HepG2 (cell line): ENCODE measurements around the gene GATB. TPM values are rescaled to one million over a fixed set of nuclear protein-coding genes. Genes with fewer than 3 reads are reported as not detected.
A peak's percentile ranks its signal among the peaks of the same experiment; 100 is the strongest.

Experiments used
- ATAC-seq: fragments of 200-7000 bp; cut with Tn5 transposase; 3 replicates; pipeline ENCODE4 v1.9.1; 2020; ENCODE audit warnings: mild to moderate bottlenecking, moderate library complexity
- BruUV-seq: library from RNA; stranded (reverse); fragments of 400-500 nt; replicated peaks from 2 replicates; lab custom pipeline; 2021; lab: Mats Ljungman, UMichigan
- CTCF ChIA-PET: fragments of 300-600 bp; formaldehyde crosslinking; extraction: SDS; loops from one replicate; lab custom pipeline; 2021; ENCODE audit warnings: low total read pairs, inconsistent platforms, low intra/inter-chr PET ratio; lab: Yijun Ruan, JAX
- POLR2A ChIA-PET: fragments of 350-600 bp; sonication (Branson Sonifier 250); formaldehyde crosslinking; loops from one replicate; lab custom pipeline; 2020; ENCODE audit warnings: antibody characterized with exemption, inconsistent platforms; lab: Yijun Ruan, JAX
- DNase-seq: peaks from one replicate; pipeline ENCODE4 v3.0.0-alpha.2; 2015; ENCODE audit warnings: low spot score
- FAIRE-seq: peaks from 3 replicates; lab custom pipeline; 2011; peaks lifted over from hg19 to GRCh38; lab: Jason Lieb, UNC
- H2AFZ ChIP-seq: one replicate; pipeline ENCODE4 v1.6.1; 2011; ENCODE audit warnings: low read length, inconsistent platforms
- H3K27ac ChIP-seq: fragments of 300-600 bp; 3 replicates; pipeline ENCODE4 v1.8.0; 2011; ENCODE audit warnings: mixed run types, mild to moderate bottlenecking, mixed read lengths, low read length, inconsistent platforms; ENCODE audit not compliant: insufficient read depth; ENCODE audit errors: extremely low read length
- H3K27me3 ChIP-seq, 2 experiments: fragments of 200-600 bp in 1 of 2; 2 replicates in 1 of 2; 3 replicates in 1 of 2; pipeline versions ENCODE4 v1.6.0 to v1.8.0; 2011; ENCODE audit warnings: low read length in 2 of 2, mild to moderate bottlenecking in 2 of 2, moderate library complexity in 2 of 2, inconsistent platforms in 1 of 2; ENCODE audit not compliant: insufficient read depth in 2 of 2, control insufficient read depth in 1 of 2
- H3K36me3 ChIP-seq, 2 experiments: fragments of 200-600 bp in 1 of 2; replicated peaks in 1 of 2; 2 replicates in 1 of 2; 3 replicates in 1 of 2; pipeline versions ENCODE4 v1.5.1 to v1.8.0; 2011; ENCODE audit warnings: low read length in 2 of 2, inconsistent platforms in 1 of 2; ENCODE audit not compliant: insufficient read depth in 2 of 2, control insufficient read depth in 1 of 2
- H3K4me1 ChIP-seq: 2 replicates; pipeline ENCODE4 v1.5.1; 2012; ENCODE audit warnings: low read length, inconsistent platforms; ENCODE audit not compliant: insufficient read depth
- H3K4me2 ChIP-seq: 2 replicates; pipeline ENCODE4 v1.6.0; 2011; ENCODE audit warnings: low read depth, low read length, inconsistent platforms
- H3K4me3 ChIP-seq, 3 experiments: fragments of 200-600 bp in 1 of 3; sonication (generic), shearing (Covaris generic) in 1 of 3; replicated peaks in 1 of 3; 2 replicates each; pipeline ENCODE4 v1.5.1; 2011 to 2016; ENCODE audit warnings: low read length in 3 of 3, inconsistent platforms in 2 of 3, low read depth in 2 of 3, mild to moderate bottlenecking in 2 of 3, control low read depth in 1 of 3, mixed read lengths in 1 of 3; ENCODE audit not compliant: insufficient read depth in 1 of 3
- H3K79me2 ChIP-seq: one replicate; pipeline ENCODE4 v1.6.1; 2011; ENCODE audit warnings: low read length, inconsistent platforms; ENCODE audit not compliant: insufficient read depth
- H3K9ac ChIP-seq: 2 replicates; pipeline ENCODE4 v1.6.0; 2011; ENCODE audit warnings: mild to moderate bottlenecking, low read depth, low read length, inconsistent platforms; ENCODE audit not compliant: insufficient read depth
- H3K9me3 ChIP-seq: 2 replicates; pipeline ENCODE4 v1.5.1; 2012; ENCODE audit warnings: mild to moderate bottlenecking, low read length
- H4K20me1 ChIP-seq: 2 replicates; pipeline ENCODE4 v1.6.0; 2011; ENCODE audit warnings: inconsistent platforms, mild to moderate bottlenecking, low read length, moderate library complexity; ENCODE audit not compliant: insufficient read depth
- JUN ChIP-seq: sonication (generic); formaldehyde crosslinking; IDR thresholded peaks from 2 replicates; pipeline ENCODE4 v1.4.0; 2020; ENCODE audit warnings: mild to moderate bottlenecking, missing genetic modification reagents
- NFE2L2 ChIP-seq: fragments of 150-350 bp; IDR thresholded peaks from 2 replicates; pipeline ENCODE4 v1.6.1; 2014; ENCODE audit warnings: low read length
- SP1 ChIP-seq, 2 experiments: fragments of 450-650 bp in 1 of 2; sonication (generic) in 1 of 2; formaldehyde crosslinking in 1 of 2; IDR thresholded peaks; 2 replicates each; pipeline versions ENCODE4 v1.4.0 to v1.6.1; 2016 to 2020; ENCODE audit warnings: missing genetic modification reagents in 1 of 2
- ZNF160 ChIP-seq: sonication (generic); formaldehyde crosslinking; IDR thresholded peaks from 2 replicates; pipeline ENCODE4 v1.8.0; 2022; ENCODE audit warnings: mild to moderate bottlenecking, inconsistent platforms, missing genetic modification reagents
- ZNF335 ChIP-seq: sonication (generic); formaldehyde crosslinking; IDR thresholded peaks from 2 replicates; pipeline ENCODE4 v1.4.0; 2020; ENCODE audit warnings: missing genetic modification reagents
- ZNF737 ChIP-seq: sonication (generic); formaldehyde crosslinking; IDR thresholded peaks from 2 replicates; pipeline ENCODE4 v1.5.0; 2020; ENCODE audit warnings: missing genetic modification reagents, mild to moderate bottlenecking, borderline replicate concordance
- WGBS: methylation state at CpG from one replicate; pipeline ENCODE4 v1.1.6; 2017; ENCODE audit warnings: low lambda C conversion rate; 5-methylcytosine and 5-hydroxymethylcytosine counted together
- in situ Hi-C: cut with HindIII; loops from 2 replicates; pipeline ENCODE4 v1.10.0; 2017; ENCODE audit warnings: low pct_unique_long_range_greater_than_20kb; ENCODE audit not compliant: extremely low pct_ligation_motif_present
- intact Hi-C: fragments of 100-400 bp; cut with micrococcal nuclease; formaldehyde crosslinking; loops from one replicate; pipeline ENCODE4 v1.10.0; 2022; ENCODE audit not compliant: unreplicated experiment
- polyA plus RNA-seq, 8 experiments: library from polyadenylated mRNA; depleted of rRNA in 3 of 8; stranded (reverse) in 7 of 8; unstranded in 1 of 8; fragments of >200 nt; fragmentation: Illumina TruSeq in 4 of 8; extraction: Trizol in 4 of 8; gene quantifications; 2 replicates each; pipeline versions ENCODE4 v1.2.1 to v1.2.3, GENCODE V29; 2011 to 2016; ENCODE audit warnings: low read depth in 4 of 8, missing spikeins in 1 of 8, mixed read lengths in 1 of 8; ENCODE audit not compliant: insufficient read depth in 1 of 8
- total RNA-seq, 5 experiments: library from RNA; depleted of rRNA; stranded (reverse); fragments of >200 nt; fragmentation: Illumina TruSeq; extraction: Trizol; gene quantifications; 2 replicates each; pipeline ENCODE4 v1.2.3, GENCODE V29; 2016; ENCODE audit warnings: low read depth in 1 of 5

GATB gene
- total and polyA plus RNA-seq, 2 of the 13 experiments (the other 11 are each of a cell fraction or from before 2014, with no cell fraction given) = 32.3 to 32.4 TPM

DNA sequence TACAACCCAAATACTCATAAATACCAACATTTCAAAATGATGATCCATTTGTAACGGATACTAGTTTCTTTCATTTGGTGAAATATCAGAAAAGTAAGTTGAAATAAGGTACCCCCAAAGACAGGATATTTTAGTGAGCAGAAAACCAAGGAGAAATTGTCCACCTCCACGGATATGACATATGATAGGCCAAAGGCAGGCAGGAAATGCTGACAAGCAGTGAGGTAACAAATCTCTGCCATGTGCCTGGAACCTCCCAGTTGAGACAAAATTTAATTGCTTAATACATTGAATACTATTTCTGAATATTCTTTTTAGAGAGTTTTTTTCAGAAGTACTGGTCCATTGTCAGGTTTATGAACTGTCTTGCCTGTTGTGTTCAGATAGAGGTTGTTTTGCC, 118.8 kb downstream of the GATB start:
- CTCF ChIA-PET = no interaction called here
- Histone ChIP-seq H3K79me2 (no peaks in the 10 kb centered on the region), H3K4me1 (no peaks in the 10 kb centered on the region), H3K9me3 (no peaks in the 10 kb centered on the region), H2AFZ (no peak overlapping the region), H4K20me1 (no peaks in the 10 kb centered on the region), H3K27ac (no peak overlapping the region), H3K27me3 (no peaks in the 10 kb centered on the region; a peak in 1 of 5 replicates), H3K36me3 (no peaks in the 10 kb centered on the region), H3K4me2 (no peak overlapping the region), H3K4me3 (no peak overlapping the region), H3K9ac (no peak overlapping the region)
- TF ChIP-seq SP1 (IDR thresholded peaks at IDR 0.05) (no peak), SP1 (CRISPR knock-in tag; IDR thresholded peaks at IDR 0.05) (no peak), ZNF335 (CRISPR knock-in tag) (no peak)
- POLR2A ChIA-PET = no interaction called here
- in situ Hi-C loops (no loop called here), intact Hi-C loops (no loop called here)
- FAIRE-seq (no peak), ATAC-seq (no peak), DNase-seq (no peak)
- 79% methylated on average over 2 of the region's 2 CpGs for WGBS
- BruUV-seq = no TSS peak

GRCh38 chr4:151641167-151641566, 119.6 kb downstream of the GATB start:
- intact Hi-C loops = no loop called here
- in situ Hi-C loops = no loop called here

More at GRCh38 chr4:151641167-151641566, 119.6 kb downstream of the GATB start:
- Histone ChIP-seq H3K36me3 (no peaks in the 10 kb centered on the region), H3K27ac (no peak overlapping the region), H3K9me3 (no peaks in the 10 kb centered on the region), H2AFZ (no peak overlapping the region), H4K20me1 (no peaks in the 10 kb centered on the region), H3K79me2 (no peaks in the 10 kb centered on the region), H3K27me3 (no peaks in the 10 kb centered on the region; a peak in 1 of 5 replicates), H3K4me2 (no peak overlapping the region), H3K4me1 (no peaks in the 10 kb centered on the region), H3K9ac (no peak overlapping the region), H3K4me3 (no peak overlapping the region)
- FAIRE-seq (no peak), ATAC-seq (no peak), DNase-seq (peak; percentile 3)
- 78% methylated on average over 2 of the region's 2 CpGs for WGBS
- CTCF ChIA-PET = no interaction called here
- TF ChIP-seq JUN (CRISPR knock-in tag) (no peak), ZNF160 (CRISPR knock-in tag) (no peak), NFE2L2 (peak; percentile 28; the same call in 1 of the 2 replicates), ZNF737 (no peak)
- POLR2A ChIA-PET = no interaction called here
- no TSS peak for BruUV-seq
